T-cell (primary cell): Measurements from ENCODE around the gene CCNY. TPM values are rescaled to one million over a fixed set of nuclear protein-coding genes. Genes with fewer than 3 reads are reported as not detected.

Experiments used
- ATAC-seq, 4 experiments: fragments of 200-7000 bp in 3 of 4; fragments of 150-1000 bp in 1 of 4; cut with Tn5 transposase; replicated peaks in 1 of 4; 1 replicate in 3 of 4; 2 replicates in 1 of 4; pipeline ENCODE4 v1.10.0; 2021; ENCODE audit warnings: moderate library complexity in 3 of 4, mild to moderate bottlenecking in 2 of 4, moderate number of reproducible peaks in 1 of 4
- CTCF ChIA-PET, 2 donors: fragments of 300-600 bp; sonication (Branson Sonifier 250); formaldehyde crosslinking; loops; one replicate each; lab custom pipeline; 2022; ENCODE audit warnings: antibody characterized with exemption in 2 of 2; lab: Charles Lee
- POLR2A ChIA-PET, 2 donors: fragments of 300-600 bp; sonication (Branson Sonifier 250); formaldehyde crosslinking; loops; one replicate each; lab custom pipeline; 2022; ENCODE audit warnings: antibody characterized with exemption in 2 of 2; lab: Charles Lee
- DNase-seq, 35 experiments: peaks; one replicate each; pipeline versions ENCODE4 v3.0.0 to v3.0.0-alpha.2; 2013 to 2023
- H3K27ac ChIP-seq: one replicate; pipeline ENCODE4 v1.5.1; 2013; ENCODE audit warnings: low read length
- H3K27me3 ChIP-seq, 2 experiments: replicated peaks in 1 of 2; 1 replicate in 1 of 2; 2 replicates in 1 of 2; pipeline versions ENCODE4 v1.6.1 to v1.7.0; 2013; ENCODE audit warnings: low read length in 1 of 2, mixed read lengths in 1 of 2; ENCODE audit not compliant: control insufficient read depth in 2 of 2, insufficient read depth in 2 of 2; ENCODE audit errors: extremely low read depth in 1 of 2
- H3K36me3 ChIP-seq, 2 donors: 1 replicate in 1 of 2; 2 replicates in 1 of 2; pipeline versions ENCODE4 v1.6.1 to v1.7.0; 2013; ENCODE audit warnings: low read length in 1 of 2; ENCODE audit not compliant: control insufficient read depth in 2 of 2, insufficient read depth in 1 of 2; ENCODE audit errors: extremely low read depth in 1 of 2
- H3K4me1 ChIP-seq, 2 experiments: 1 replicate in 1 of 2; 2 replicates in 1 of 2; pipeline versions ENCODE4 v1.6.1 to v1.7.0; 2013; ENCODE audit warnings: low read length in 2 of 2, mixed read lengths in 1 of 2; ENCODE audit not compliant: insufficient read depth in 2 of 2, control insufficient read depth in 1 of 2; ENCODE audit errors: extremely low read depth in 1 of 2
- H3K4me3 ChIP-seq, 2 donors: 1 replicate in 1 of 2; 2 replicates in 1 of 2; pipeline versions ENCODE4 v1.5.1 to v1.7.0; 2013; ENCODE audit warnings: mild to moderate bottlenecking in 2 of 2, low read length in 1 of 2, moderate library complexity in 1 of 2; ENCODE audit not compliant: control insufficient read depth in 1 of 2; ENCODE audit errors: extremely low read depth in 1 of 2
- H3K9me3 ChIP-seq: 2 replicates; pipeline ENCODE4 v1.7.0; 2013
- H3K27ac Mint-ChIP-seq, 2 donors: one replicate each; pipeline ENCODE4 v1.8.0; 2020 to 2021; ENCODE audit warnings: mild to moderate bottlenecking in 2 of 2, mixed read lengths in 2 of 2
- H3K27me3 Mint-ChIP-seq, 2 donors: one replicate each; pipeline ENCODE4 v1.8.0; 2021 to 2022; ENCODE audit warnings: mixed read lengths in 2 of 2
- H3K36me3 Mint-ChIP-seq: one replicate; pipeline ENCODE4 v1.8.0; 2021; ENCODE audit warnings: mixed read lengths
- H3K4me1 Mint-ChIP-seq, 3 donors: one replicate each; pipeline ENCODE4 v1.8.0; 2020 to 2022; ENCODE audit warnings: mixed read lengths in 3 of 3, mild to moderate bottlenecking in 1 of 3
- H3K4me3 Mint-ChIP-seq, 3 donors: one replicate each; pipeline ENCODE4 v1.8.0; 2020 to 2022; ENCODE audit warnings: mild to moderate bottlenecking in 3 of 3, mixed read lengths in 3 of 3, moderate library complexity in 3 of 3
- H3K9me3 Mint-ChIP-seq, 3 donors: one replicate each; pipeline ENCODE4 v1.8.0; 2020 to 2022; ENCODE audit warnings: mixed read lengths in 3 of 3
- WGBS: methylation state at CpG from one replicate; pipeline ENCODE4 v1.1.5; 2013; ENCODE audit warnings: missing lambda C conversion rate; ENCODE audit not compliant: insufficient coverage; 5-methylcytosine and 5-hydroxymethylcytosine counted together
- total RNA-seq, 35 experiments: library from RNA in 6 of 35; stranded (reverse) in 6 of 35; fragments of 120-200 nt in 1 of 35; gene quantifications; one replicate each; pipeline versions ENCODE4 v1.2.1 to v1.2.4 and lab custom pipeline; 2013 to 2026

CCNY gene
- total RNA-seq, 5 donors from 2014 or later (not counting 1 experiment from before 2014, with no cell fraction given), result 62.5 to 75.2 (median 62.8) TPM

- ChIA-PET POLR2A (no interaction called here), CTCF (no interaction called here)
- H3K27ac ChIP-seq, result no peak overlapping the region
- no peaks in the 10 kb centered on the region for H3K36me3 ChIP-seq
- no peak overlapping the region for H3K27ac Mint-ChIP-seq
- DNase-seq (no peak), ATAC-seq (no peak)
- peaks cover 25 to 39% of the 10 kb centered on the region in 2 experiments for H3K4me1 ChIP-seq
- no peaks in the 10 kb centered on the region for H3K9me3 Mint-ChIP-seq
- no peaks in the 10 kb centered on the region for H3K27me3 Mint-ChIP-seq
- no peaks in the 10 kb centered on the region for H3K36me3 Mint-ChIP-seq
- 90% methylated on average over 5 of the region's 5 CpGs for WGBS
- no peaks in the 10 kb centered on the region for H3K9me3 ChIP-seq
- H3K4me3 Mint-ChIP-seq, result no peak overlapping the region
- H3K4me1 Mint-ChIP-seq, result peaks cover 38 to 44% (median 41%) of the 10 kb centered on the region in 3 donors
- no peak overlapping the region for H3K4me3 ChIP-seq
- no peaks in the 10 kb centered on the region for H3K27me3 ChIP-seq
Observed at GRCh38 chr10:35466170-35466569, 129.9 kb downstream of the CCNY start.

- H3K4me3 Mint-ChIP-seq, result no peak overlapping the region
- ATAC-seq, result no peak
- no peaks in the 10 kb centered on the region for H3K27me3 ChIP-seq
- no peaks in the 10 kb centered on the region for H3K27me3 Mint-ChIP-seq
- no peaks in the 10 kb centered on the region for H3K36me3 ChIP-seq
- no peaks in the 10 kb centered on the region for H3K36me3 Mint-ChIP-seq
- H3K9me3 ChIP-seq, result no peaks in the 10 kb centered on the region
- H3K4me1 ChIP-seq, result peaks cover 24 to 36% of the 10 kb centered on the region in 2 experiments
- ChIA-PET POLR2A (no interaction called here), CTCF (no interaction called here)
- no peak overlapping the region for H3K27ac ChIP-seq
- peaks cover 40 to 45% (median 43%) of the 10 kb centered on the region in 3 donors for H3K4me1 Mint-ChIP-seq
- DNase-seq, result no peak
- no peak overlapping the region for H3K27ac Mint-ChIP-seq
- 90% methylated on average over 3 of the region's 4 CpGs for WGBS
- H3K9me3 Mint-ChIP-seq, result no peaks in the 10 kb centered on the region
- no peak overlapping the region for H3K4me3 ChIP-seq
Observed at GRCh38 chr10:35466661-35467060, 130.4 kb downstream of the CCNY start.

- Histone ChIP-seq H3K36me3 (no peaks in the 10 kb centered on the region), H3K4me3 (no peak overlapping the region), H3K27me3 (no peaks in the 10 kb centered on the region), H3K27ac (no peak overlapping the region), H3K4me1 (peaks cover 20 to 33% of the 10 kb centered on the region in 2 experiments), H3K9me3 (no peaks in the 10 kb centered on the region)
- H3K27ac Mint-ChIP-seq, result no peak overlapping the region
- ChIA-PET CTCF (no interaction called here), POLR2A (no interaction called here)
- no peaks in the 10 kb centered on the region for H3K9me3 Mint-ChIP-seq
- no peak overlapping the region for H3K4me3 Mint-ChIP-seq
- no peaks in the 10 kb centered on the region for H3K27me3 Mint-ChIP-seq
- H3K36me3 Mint-ChIP-seq, result no peaks in the 10 kb centered on the region
- H3K4me1 Mint-ChIP-seq, result peaks cover 40 to 49% (median 43%) of the 10 kb centered on the region in 3 donors
- DNase-seq (no peak), ATAC-seq (no peak)
Observed at GRCh38 chr10:35467186-35467585, 130.9 kb downstream of the CCNY start.

GRCh38 chr10:35470248-35470924 is 134.1 kb downstream of the CCNY start:
- 92% methylated on average over 4 of the region's 9 CpGs for WGBS
- H3K27me3 Mint-ChIP-seq, result no peaks in the 10 kb centered on the region
- Histone ChIP-seq H3K36me3 (no peaks in the 10 kb centered on the region), H3K4me1 (peaks cover 0 to 18% of the 10 kb centered on the region in 2 experiments), H3K9me3 (no peaks in the 10 kb centered on the region), H3K27me3 (no peaks in the 10 kb centered on the region), H3K4me3 (no peak overlapping the region), H3K27ac (no peak overlapping the region)
- H3K9me3 Mint-ChIP-seq, result no peaks in the 10 kb centered on the region
- peak overlapping the region in 1 of 3 donors; percentile 64 for H3K4me3 Mint-ChIP-seq
- no peak overlapping the region for H3K27ac Mint-ChIP-seq
- ATAC-seq, result no peak
- no peaks in the 10 kb centered on the region for H3K36me3 Mint-ChIP-seq
- DNase-seq, result no peak
- ChIA-PET POLR2A (no interaction called here), CTCF (no interaction called here)
- H3K4me1 Mint-ChIP-seq, result peaks cover 49 to 53% (median 52%) of the 10 kb centered on the region in 3 donors

- no peak for DNase-seq
- Histone ChIP-seq H3K4me3 (no peak overlapping the region), H3K36me3 (no peaks in the 10 kb centered on the region), H3K27me3 (no peaks in the 10 kb centered on the region), H3K4me1 (peaks cover 0 to 14% of the 10 kb centered on the region in 2 experiments), H3K27ac (no peak overlapping the region), H3K9me3 (no peaks in the 10 kb centered on the region)
- WGBS, result no CpG with 5 or more reads among the region's 5 CpGs
- no peak for ATAC-seq
- Mint-ChIP-seq H3K27ac (no peak overlapping the region), H3K4me1 (peaks cover 49 to 53% (median 52%) of the 10 kb centered on the region in 3 donors), H3K9me3 (no peaks in the 10 kb centered on the region), H3K4me3 (no peak overlapping the region), H3K36me3 (no peaks in the 10 kb centered on the region), H3K27me3 (no peaks in the 10 kb centered on the region)
- POLR2A ChIA-PET, result no interaction called here
- CTCF ChIA-PET, result no interaction called here
Observed at GRCh38 chr10:35470925-35471315, 134.6 kb downstream of the CCNY start.

- no peaks in the 10 kb centered on the region for H3K27me3 ChIP-seq
- no peak overlapping the region for H3K4me3 ChIP-seq
- H3K4me1 ChIP-seq, result peaks cover 0 to 10% of the 10 kb centered on the region in 2 experiments
- H3K4me1 Mint-ChIP-seq, result peaks cover 49 to 55% (median 53%) of the 10 kb centered on the region in 3 donors
- H3K4me3 Mint-ChIP-seq, result no peak overlapping the region
- no peaks in the 10 kb centered on the region for H3K9me3 ChIP-seq
- H3K36me3 ChIP-seq, result no peaks in the 10 kb centered on the region
- ATAC-seq, result no peak
- POLR2A ChIA-PET, result no interaction called here
- no peak overlapping the region for H3K27ac ChIP-seq
- H3K9me3 Mint-ChIP-seq, result no peaks in the 10 kb centered on the region
- H3K36me3 Mint-ChIP-seq, result no peaks in the 10 kb centered on the region
- DNase-seq, result no peak
- 100% methylated on average over 2 of the region's 3 CpGs for WGBS
- H3K27me3 Mint-ChIP-seq, result no peaks in the 10 kb centered on the region
- CTCF ChIA-PET, result no interaction called here
- no peak overlapping the region for H3K27ac Mint-ChIP-seq
Observed at GRCh38 chr10:35471435-35471834, 135.1 kb downstream of the CCNY start.
